ENCODE data around the gene L3HYPDH. TPM values are rescaled to one million over a fixed set of nuclear protein-coding genes. Genes with fewer than 3 reads are reported as not detected.

Gene L3HYPDH
- polyA plus RNA-seq, 1 of the 3 experiments (the other 2 are of a cell fraction): 66.2 TPM

DNA sequence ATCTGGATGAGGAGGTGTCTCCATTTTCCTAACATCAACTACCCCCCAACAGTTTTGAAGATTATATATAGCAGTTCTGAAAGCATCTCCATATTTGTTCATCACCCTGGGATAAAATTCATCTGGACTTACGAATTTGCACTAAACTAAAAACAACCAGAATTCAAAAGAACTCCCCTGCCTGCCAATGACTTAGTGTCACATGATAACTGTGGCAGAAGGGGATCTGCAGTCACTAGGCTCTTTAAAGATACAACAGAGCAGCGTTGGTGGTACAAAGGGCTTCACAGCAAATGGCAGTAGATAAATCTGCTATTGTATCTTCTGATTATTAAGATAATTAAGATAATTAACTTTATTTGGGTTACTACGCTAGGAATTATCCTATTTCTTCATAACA lies 49.1 kb downstream of the L3HYPDH start:
- Histone ChIP-seq H3K9ac (no peak overlapping the region), H3K27ac (ENCODE audit: low read depth in 2 of 2, low read length in 1 of 2) (no peak overlapping the region), H3K9me2 (no peaks in the 10 kb centered on the region), H3K36me3 (replicated peaks in 1 of 2; ENCODE audit: control insufficient read depth in 1 of 2, insufficient read depth in 2 of 2, low read length in 1 of 2) (peaks cover 0 to 36% of the 10 kb centered on the region in 2 experiments), H4K20me1 (ENCODE audit: insufficient read depth) (no peaks in the 10 kb centered on the region), H3K4me2 (no peak overlapping the region), H2AFZ (ENCODE audit: low read depth) (no peak overlapping the region), H3K79me2 (ENCODE audit: insufficient read depth) (peaks cover 15% of the 10 kb centered on the region; the same call in 1 of the 2 replicates), H3K9me3 (no peaks in the 10 kb centered on the region), H3F3A (replicated peaks; ENCODE audit: insufficient read depth) (peaks cover 21% of the 10 kb centered on the region), H3K4me1 (ENCODE audit: control insufficient read depth in 1 of 2, insufficient read depth in 2 of 2, low read depth in 1 of 2, low read length in 1 of 2) (peaks cover 0 to 18% of the 10 kb centered on the region in 2 experiments; a peak in 3 of 4 replicates), H3K4me3 (ENCODE audit: low read depth in 2 of 2, low read length in 1 of 2) (no peak overlapping the region), H3K27me3 (ENCODE audit: insufficient read depth) (no peaks in the 10 kb centered on the region)
- CTCF ChIA-PET: interaction anchor here (0.8 to 2.7 kb wide), 4 partner anchors 12 to 934 kb away, joined by 3 to 10 read pairs (median 4); no protein-coding TSS in a partner anchor
- POLR2A ChIA-PET: no interaction called here
- TF ChIP-seq MXI1 (IDR thresholded peaks at IDR 0.05; ENCODE audit: low read depth, low read length) (no peak), GATA2 (CRISPR knock-in tag; IDR thresholded peaks at IDR 0.05) (no peak), EP300 (IDR thresholded peaks at IDR 0.05; ENCODE audit: borderline replicate concordance in 1 of 2, low read depth in 1 of 2, low read length in 1 of 2) (no peak), SMC3 (IDR thresholded peaks at IDR 0.05; ENCODE audit: low read depth, low read length) (no peak), EZH2phosphoT487 (IDR thresholded peaks at IDR 0.05; ENCODE audit: borderline replicate concordance, low read depth) (no peak), RAD21 (IDR thresholded peaks at IDR 0.05; ENCODE audit: low read length) (no peak), FOXM1 (IDR thresholded peaks at IDR 0.05; ENCODE audit: low read depth) (no peak), FOSL2 (IDR thresholded peaks at IDR 0.05; ENCODE audit: borderline replicate concordance, low read depth) (no peak), RFX5 (IDR thresholded peaks at IDR 0.05; ENCODE audit: low read length) (no peak), JUND (IDR thresholded peaks at IDR 0.05) (no peak), CHD2 (IDR thresholded peaks at IDR 0.05; ENCODE audit: low read length, partially characterized antibody) (no peak), YY1 (IDR thresholded peaks at IDR 0.05; ENCODE audit: low read depth) (no peak), TAF1 (IDR thresholded peaks at IDR 0.05; ENCODE audit: borderline replicate concordance, low read depth, low read length) (no peak), SIN3A (IDR thresholded peaks at IDR 0.05; ENCODE audit: borderline replicate concordance, low read depth, low read length) (no peak), NRF1 (IDR thresholded peaks at IDR 0.05; ENCODE audit: low read depth, low read length) (no peak), FOXJ3 (CRISPR knock-in tag; IDR thresholded peaks at IDR 0.05) (no peak)
- TF ChIP-seq, protein P1, sequence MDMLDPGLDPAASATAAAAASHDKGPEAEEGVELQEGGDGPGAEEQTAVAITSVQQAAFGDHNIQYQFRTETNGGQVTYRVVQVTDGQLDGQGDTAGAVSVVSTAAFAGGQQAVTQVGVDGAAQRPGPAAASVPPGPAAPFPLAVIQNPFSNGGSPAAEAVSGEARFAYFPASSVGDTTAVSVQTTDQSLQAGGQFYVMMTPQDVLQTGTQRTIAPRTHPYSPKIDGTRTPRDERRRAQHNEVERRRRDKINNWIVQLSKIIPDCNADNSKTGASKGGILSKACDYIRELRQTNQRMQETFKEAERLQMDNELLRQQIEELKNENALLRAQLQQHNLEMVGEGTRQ (IDR thresholded peaks at IDR 0.05; ENCODE audit: borderline replicate concordance, low read depth, low read length): no peak
- TF ChIP-seq, protein P2, sequence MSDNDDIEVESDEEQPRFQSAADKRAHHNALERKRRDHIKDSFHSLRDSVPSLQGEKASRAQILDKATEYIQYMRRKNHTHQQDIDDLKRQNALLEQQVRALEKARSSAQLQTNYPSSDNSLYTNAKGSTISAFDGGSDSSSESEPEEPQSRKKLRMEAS (IDR thresholded peaks at IDR 0.05; ENCODE audit: low read depth): no peak
- WGBS (ENCODE audit: low lambda C conversion rate): 99% methylated on average over 3 of the region's 3 CpGs
- DNase-seq: no peak

DNA sequence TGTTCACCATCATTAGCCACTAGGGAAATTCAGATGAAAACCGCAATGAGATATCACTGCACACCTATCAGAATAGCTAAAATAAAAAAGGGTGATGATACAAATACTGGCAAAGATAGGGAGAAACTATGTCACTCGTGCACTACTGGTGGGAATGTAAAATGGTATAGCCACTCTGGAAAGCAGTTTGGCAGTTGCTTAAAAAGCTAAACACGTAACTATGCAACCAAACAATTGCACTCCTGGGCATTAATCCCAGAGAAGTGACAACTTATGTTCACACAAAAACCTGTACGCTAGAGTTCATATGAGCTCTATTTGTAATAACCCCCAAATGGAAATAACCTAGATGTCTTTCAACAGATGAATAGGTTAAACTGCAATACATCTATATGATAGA lies 54.4 kb downstream of the L3HYPDH start:
- Histone ChIP-seq H4K20me1 (ENCODE audit: insufficient read depth) (no peaks in the 10 kb centered on the region), H3K27me3 (ENCODE audit: insufficient read depth) (no peaks in the 10 kb centered on the region), H3F3A (replicated peaks; ENCODE audit: insufficient read depth) (no peaks in the 10 kb centered on the region), H3K79me2 (ENCODE audit: insufficient read depth) (no peaks in the 10 kb centered on the region), H2AFZ (ENCODE audit: low read depth) (no peak overlapping the region), H3K27ac (ENCODE audit: low read depth in 2 of 2, low read length in 1 of 2) (no peak overlapping the region), H3K4me3 (ENCODE audit: low read depth in 2 of 2, low read length in 1 of 2) (no peak overlapping the region), H3K4me2 (no peak overlapping the region), H3K9me2 (no peaks in the 10 kb centered on the region), H3K9me3 (no peaks in the 10 kb centered on the region), H3K36me3 (replicated peaks in 1 of 2; ENCODE audit: control insufficient read depth in 1 of 2, insufficient read depth in 2 of 2, low read length in 1 of 2) (peaks cover 2 to 18% of the 10 kb centered on the region in 2 experiments), H3K4me1 (ENCODE audit: control insufficient read depth in 1 of 2, insufficient read depth in 2 of 2, low read depth in 1 of 2, low read length in 1 of 2) (peaks cover 8 to 11% of the 10 kb centered on the region in 2 experiments; a peak in 2 of 4 replicates), H3K9ac (no peak overlapping the region)
- CTCF ChIA-PET: interaction anchor here (1.1 to 2.1 kb wide), 3 partner anchors 14 to 929 kb away, joined by 3 to 8 read pairs (median 5); no protein-coding TSS in a partner anchor
- no peak for DNase-seq
- POLR2A ChIA-PET: no interaction called here
- 98% methylated on average over 4 of the region's 4 CpGs for WGBS (ENCODE audit: low lambda C conversion rate)
- TF ChIP-seq, protein P1 (IDR thresholded peaks at IDR 0.05; ENCODE audit: borderline replicate concordance, low read depth, low read length): no peak
- TF ChIP-seq NRF1 (IDR thresholded peaks at IDR 0.05; ENCODE audit: low read depth, low read length): no peak
- TF ChIP-seq RXRA (IDR thresholded peaks at IDR 0.05; ENCODE audit: borderline replicate concordance, low read depth): no peak
- no peak for TF ChIP-seq CHD2 (IDR thresholded peaks at IDR 0.05; ENCODE audit: low read length, partially characterized antibody)
- TF ChIP-seq MEF2A (IDR thresholded peaks at IDR 0.05; ENCODE audit: borderline replicate concordance, low read depth): no peak
- no peak for TF ChIP-seq SMC3 (IDR thresholded peaks at IDR 0.05; ENCODE audit: low read depth, low read length)
- TF ChIP-seq RAD21 (IDR thresholded peaks at IDR 0.05; ENCODE audit: low read length): no peak
- TF ChIP-seq MXI1 (IDR thresholded peaks at IDR 0.05; ENCODE audit: low read depth, low read length): no peak
- TF ChIP-seq ELF1 (IDR thresholded peaks at IDR 0.05): no peak
- TF ChIP-seq FOSL2 (IDR thresholded peaks at IDR 0.05; ENCODE audit: borderline replicate concordance, low read depth): no peak

Measured in SK-N-SH (cell line).